Activated naive CD4-positive, alpha-beta T cell treated with Interleukin-2 at 50 U/mL for 16 hours (primary cell): ENCODE measurements around the gene ZRANB1.

Experiments used
- DNase-seq: peaks from one replicate; pipeline ENCODE4 v3.0.0-alpha.2; 2020

The ZRANB1 gene

GRCh38 chr10:124996127-124996853, 54.4 kb downstream of the ZRANB1 start:
- DNase-seq = no peak

DNA sequence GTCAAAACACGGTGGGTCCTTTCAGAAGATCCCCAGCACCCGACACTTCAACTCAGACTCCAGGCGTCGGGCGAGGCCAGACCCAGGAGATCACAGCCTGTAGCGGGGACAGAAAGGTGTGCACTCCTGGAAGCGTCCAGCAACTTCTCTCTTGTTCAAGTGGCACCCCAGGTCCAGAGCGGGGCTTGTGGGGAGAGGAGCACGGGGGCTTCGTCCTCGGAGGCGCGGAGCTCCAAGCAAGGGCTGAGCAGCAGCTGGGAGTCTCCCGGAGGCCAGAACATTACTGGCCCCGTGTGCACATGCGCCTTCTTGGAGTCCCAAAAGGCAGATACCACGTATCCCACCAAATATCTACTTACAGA, 54.9 kb downstream of the ZRANB1 start:
- no peak for DNase-seq

GRCh38 chr10:124997306-124997705, 55.4 kb downstream of the ZRANB1 start:
- no peak for DNase-seq

DNA sequence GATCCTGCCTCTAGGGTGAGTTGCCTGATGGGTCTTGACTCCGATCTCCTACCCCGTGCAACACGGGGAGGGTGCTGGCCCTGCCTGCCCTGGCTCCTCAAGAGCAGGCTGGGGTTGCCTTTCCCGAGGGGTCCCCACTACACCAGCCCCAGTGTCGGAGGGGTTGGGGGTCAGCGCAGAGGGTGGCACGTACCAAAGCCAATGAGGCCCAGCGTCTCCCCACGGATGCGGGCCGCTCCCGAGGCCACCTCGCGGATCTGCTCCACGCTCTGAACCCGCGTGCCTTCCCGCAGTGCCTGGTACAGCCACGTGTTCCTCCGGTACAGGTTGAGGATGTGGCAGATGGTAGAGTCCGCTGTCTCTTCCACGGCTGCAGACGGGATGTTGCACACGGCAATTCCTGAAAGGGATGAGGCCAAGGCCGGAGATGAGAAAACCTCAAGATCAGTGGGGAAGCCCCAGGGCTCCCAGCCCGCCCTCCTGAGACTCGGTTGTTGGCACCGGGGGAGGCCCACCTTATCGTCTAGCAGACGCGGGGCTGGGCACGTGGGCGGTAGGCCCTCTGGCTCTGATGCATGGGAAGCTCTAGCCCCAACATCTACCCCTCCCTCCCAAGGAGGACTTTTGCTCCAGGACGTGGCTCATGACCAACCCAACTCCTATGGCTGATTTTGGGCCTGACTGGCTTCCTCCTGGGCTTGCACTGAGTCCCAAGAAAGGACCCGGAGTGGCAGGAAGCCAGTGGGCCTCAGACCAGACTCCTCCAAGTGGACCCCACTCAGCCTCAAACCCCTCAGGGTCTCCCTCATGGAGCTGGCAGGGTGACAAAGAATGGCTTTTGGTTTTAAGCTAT, 56.1 kb downstream of the ZRANB1 start:
- no peak for DNase-seq

- no peak for DNase-seq
Observed at GRCh38 chr10:124998624-124999291, 56.8 kb downstream of the ZRANB1 start.

- DNase-seq = no peak
Observed at GRCh38 chr10:124999433-125000365, 57.8 kb downstream of the ZRANB1 start.

DNA sequence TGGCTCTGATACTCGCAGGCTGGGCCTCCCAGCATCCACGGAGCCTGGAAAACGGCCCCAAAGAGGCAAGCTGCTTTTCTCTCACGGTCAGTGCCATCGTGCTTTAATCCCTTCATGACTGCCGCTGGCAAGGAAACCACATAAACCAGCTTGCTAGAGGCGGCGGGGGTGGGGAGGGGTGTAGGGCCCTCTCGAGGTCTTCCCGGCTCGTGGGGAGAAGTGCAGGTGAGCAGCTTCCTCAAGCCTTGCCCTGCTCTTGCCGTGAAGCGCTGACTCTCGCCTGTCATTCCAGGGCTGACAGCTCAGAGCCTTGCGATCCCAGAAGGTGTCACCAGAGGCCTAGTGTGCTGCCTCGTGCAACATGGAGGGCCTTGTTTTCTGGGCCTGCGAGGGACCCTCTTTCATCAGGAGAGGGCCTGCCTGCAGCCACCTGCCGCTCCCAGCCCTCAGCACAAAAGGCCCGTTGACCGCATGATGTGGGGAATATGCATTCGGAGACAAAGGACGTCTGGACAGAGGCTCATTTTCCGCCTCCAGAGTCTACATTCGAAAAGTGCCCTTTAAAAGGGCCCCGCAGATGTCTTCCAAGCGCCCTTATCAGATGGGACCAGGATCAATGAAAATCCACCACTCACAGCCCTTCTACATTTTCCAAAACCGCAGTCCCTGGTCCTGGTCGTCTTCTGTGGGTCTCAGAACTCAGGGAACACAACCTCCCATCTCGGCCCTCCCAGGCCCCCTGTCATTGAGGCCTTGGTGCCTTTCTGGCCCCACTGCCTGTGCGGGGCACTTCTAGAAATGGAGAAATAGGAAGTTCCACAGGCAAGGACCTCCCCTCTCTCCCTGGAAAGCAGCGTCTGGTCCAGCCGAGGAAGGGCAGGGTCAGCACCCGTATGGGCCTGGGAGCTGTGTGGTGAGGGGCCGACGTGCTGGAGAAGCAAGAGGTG, 58.7 kb downstream of the ZRANB1 start:
- DNase-seq = no peak

- DNase-seq = no peak
Observed at GRCh38 chr10:125001313-125002046, 59.6 kb downstream of the ZRANB1 start.

DNA sequence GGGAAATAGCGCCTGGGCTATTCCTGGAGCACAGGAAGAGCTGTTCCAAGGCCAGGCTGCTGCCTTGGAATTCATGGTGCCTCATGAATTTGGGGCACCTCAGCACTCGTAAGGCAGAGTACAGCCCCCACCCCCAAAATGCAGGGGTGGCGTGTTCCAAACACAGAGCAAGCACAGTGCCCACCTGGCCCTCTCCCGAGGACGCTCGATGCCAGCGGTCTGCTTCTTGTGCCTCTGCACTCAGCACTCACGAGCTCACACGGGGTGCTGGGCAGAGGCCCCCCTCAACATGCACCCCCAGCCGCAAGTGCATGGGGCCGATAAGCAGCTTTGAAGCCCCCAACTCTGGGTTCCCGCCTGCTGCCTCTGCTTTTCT, 60.1 kb downstream of the ZRANB1 start:
- DNase-seq = no peak

DNA sequence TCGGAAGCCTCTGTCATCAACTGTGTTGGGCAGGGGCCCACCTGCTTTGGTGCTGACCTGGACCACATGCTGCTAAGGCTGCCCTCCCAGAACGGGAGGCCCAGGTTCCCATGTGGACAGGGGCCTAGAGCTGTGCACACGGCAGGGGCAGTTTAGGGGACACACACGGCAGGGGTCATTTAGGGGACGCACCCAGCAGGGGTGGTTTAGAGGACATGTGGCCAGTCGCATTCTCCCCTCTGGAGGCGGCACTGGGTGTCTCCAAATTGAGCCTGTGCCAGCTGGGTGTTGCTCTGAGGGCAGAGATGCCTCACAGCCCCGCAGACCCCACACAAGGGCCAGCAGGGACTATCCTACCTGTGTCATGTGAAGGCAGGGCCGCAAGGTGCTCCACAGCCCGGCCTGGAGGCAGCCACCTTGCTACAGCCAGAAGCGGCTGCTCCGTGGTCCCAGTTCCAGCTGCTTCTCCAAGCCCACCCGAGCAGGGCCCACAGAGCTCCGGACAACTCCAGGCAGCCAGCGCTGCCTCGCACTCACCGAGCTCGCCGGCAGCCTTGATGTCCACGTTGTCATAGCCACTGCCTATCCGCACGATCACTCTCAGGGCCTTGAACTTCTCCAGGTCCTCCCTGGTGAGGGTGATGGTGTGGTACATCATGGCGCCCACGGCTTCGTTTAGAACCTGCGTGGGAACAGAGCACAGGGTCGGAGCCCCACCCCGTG, 60.7 kb downstream of the ZRANB1 start:
- no peak for DNase-seq

GRCh38 chr10:125003146-125003900, 61.4 kb downstream of the ZRANB1 start:
- DNase-seq = no peak

DNA sequence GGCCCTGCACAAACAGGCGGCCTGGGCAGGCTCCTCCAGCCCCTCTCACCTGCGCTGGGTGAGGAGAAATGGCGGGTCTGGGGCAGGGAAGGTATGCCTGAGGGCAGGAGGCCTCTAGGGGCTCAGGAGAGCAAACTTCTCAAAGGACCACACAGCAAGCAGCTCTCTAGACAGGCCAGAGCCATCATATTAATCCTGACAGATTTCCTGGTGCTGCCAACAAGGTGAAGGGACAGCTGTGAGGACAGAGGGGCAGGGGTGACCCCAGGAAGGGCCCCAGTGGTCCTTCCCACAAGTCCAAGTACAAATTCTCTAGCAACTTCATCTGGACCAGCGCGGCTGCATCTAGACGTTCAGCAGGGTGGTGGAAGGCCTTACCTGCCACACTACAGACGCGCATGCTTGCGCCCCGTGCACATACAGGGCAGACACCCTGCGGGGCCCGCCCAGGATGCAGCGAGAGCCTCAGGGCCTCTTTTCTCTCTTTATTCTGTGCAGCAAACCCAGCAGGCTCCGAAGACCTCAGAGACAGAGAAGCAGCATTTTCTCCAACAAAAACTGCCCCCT, 62.1 kb downstream of the ZRANB1 start:
- no peak for DNase-seq

GRCh38 chr10:125004571-125005311, 62.8 kb downstream of the ZRANB1 start:
- no peak for DNase-seq

- no peak for DNase-seq
Observed at GRCh38 chr10:125005312-125006187, 63.6 kb downstream of the ZRANB1 start.

DNA sequence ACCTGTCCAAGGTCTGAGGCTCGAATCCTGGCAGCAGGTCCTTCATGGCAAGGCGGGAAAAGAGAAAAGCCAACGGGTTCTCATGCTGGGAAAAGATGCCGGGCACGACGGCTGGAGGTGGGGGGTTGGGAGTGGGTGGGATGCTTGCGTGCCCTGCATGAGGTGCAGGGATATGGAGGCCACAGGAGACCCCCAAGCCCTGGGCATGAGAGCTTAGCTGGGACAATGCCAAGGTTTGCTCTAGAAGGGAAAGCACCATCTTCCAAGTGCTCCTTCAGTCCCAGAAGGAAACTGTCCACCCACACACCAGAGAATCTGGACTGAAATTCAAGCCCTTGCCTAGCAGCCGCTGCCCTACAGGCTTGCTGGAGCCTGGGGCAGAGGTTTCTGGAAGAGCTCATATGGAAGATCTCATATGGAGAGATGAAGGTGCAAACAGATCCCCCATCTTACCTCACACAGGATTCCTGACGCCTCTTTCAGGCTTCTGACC, 64.3 kb downstream of the ZRANB1 start:
- DNase-seq = no peak

DNA sequence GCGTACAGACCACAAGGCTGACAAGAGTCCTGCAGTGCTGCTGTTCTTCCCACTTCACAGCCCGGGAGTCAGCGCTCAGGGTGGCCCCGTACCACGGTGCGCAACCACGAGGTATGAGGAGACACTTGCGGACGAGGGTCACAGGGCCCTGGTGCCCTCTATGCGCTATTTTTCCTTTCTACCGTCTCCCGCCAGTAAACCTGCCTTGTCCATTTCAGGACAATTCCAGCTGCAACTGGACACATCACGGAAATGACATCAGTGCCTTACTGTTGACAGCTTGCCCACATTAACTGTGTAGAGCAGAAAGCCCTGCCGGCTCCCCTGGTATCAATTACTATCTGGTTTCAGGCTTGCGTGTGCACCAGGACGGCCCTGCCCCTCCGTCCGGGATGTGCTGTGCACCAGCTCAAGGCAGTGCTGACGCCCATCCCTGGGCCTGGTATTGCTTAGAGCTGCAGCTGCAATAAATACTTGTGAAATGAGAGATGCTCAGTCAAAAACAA, 65.1 kb downstream of the ZRANB1 start:
- DNase-seq = no peak

GRCh38 chr10:125007436-125007835, 65.5 kb downstream of the ZRANB1 start:
- no peak for DNase-seq
